B cell (primary cell): ENCODE results near the gene RPL13. TPM values are rescaled to one million over a fixed set of nuclear protein-coding genes. Genes with fewer than 3 reads are reported as not detected.
A peak's percentile ranks its signal among the peaks of the same experiment; 100 is the strongest.

Experiments
- ATAC-seq: fragments of 200-7000 bp; cut with Tn5 transposase; one replicate; pipeline ENCODE4 v1.10.0; 2021; ENCODE audit warnings: low read depth, mild to moderate bottlenecking, moderate number of reproducible peaks, moderate library complexity
- CTCF ChIA-PET: fragments of 350-600 bp; sonication (Branson Sonifier 250); formaldehyde crosslinking; loops from one replicate; lab custom pipeline; 2021; ENCODE audit warnings: antibody characterized with exemption, inconsistent platforms; lab: Charles Lee
- POLR2A ChIA-PET: fragments of 350-600 bp; sonication (Branson Sonifier 250); formaldehyde crosslinking; loops from one replicate; lab custom pipeline; 2021; ENCODE audit warnings: antibody characterized with exemption; lab: Charles Lee
- DNase-seq: peaks from one replicate; pipeline ENCODE4 v3.0.0; 2013
- H2AFZ ChIP-seq: 2 replicates; pipeline ENCODE4 v1.6.1; 2012; ENCODE audit warnings: mild to moderate bottlenecking, low read depth, low read length; ENCODE audit not compliant: insufficient read depth, poor library complexity, severe bottlenecking
- H3K27ac ChIP-seq, 2 donors: 1 replicate in 1 of 2; 2 replicates in 1 of 2; pipeline ENCODE4 v1.5.1; 2012 to 2013; ENCODE audit warnings: low read length in 2 of 2, mild to moderate bottlenecking in 2 of 2, moderate library complexity in 1 of 2
- H3K27me3 ChIP-seq, 4 experiments: fragments of 200-600 bp in 1 of 4; sonication (generic) in 1 of 4; replicated peaks in 1 of 4; 1 replicate in 2 of 4; 2 replicates in 2 of 4; pipeline versions ENCODE4 v1.6.1 to v1.7.0; 2013 to 2016; ENCODE audit warnings: low read length in 3 of 4, mild to moderate bottlenecking in 2 of 4, mixed read lengths in 1 of 4, moderate library complexity in 1 of 4; ENCODE audit not compliant: insufficient read depth in 4 of 4, control insufficient read depth in 3 of 4; ENCODE audit errors: control extremely low read depth in 1 of 4
- H3K36me3 ChIP-seq, 2 experiments: replicated peaks in 1 of 2; 1 replicate in 1 of 2; 2 replicates in 1 of 2; pipeline versions ENCODE4 v1.6.1 to v1.7.1; 2013; ENCODE audit warnings: low read length in 1 of 2; ENCODE audit not compliant: insufficient read depth in 2 of 2, control insufficient read depth in 1 of 2; ENCODE audit errors: control extremely low read depth in 1 of 2, extremely low read depth in 1 of 2
- H3K4me1 ChIP-seq, 2 donors: fragments of 200-600 bp in 1 of 2; sonication (generic) in 1 of 2; 1 replicate in 1 of 2; 2 replicates in 1 of 2; pipeline versions ENCODE4 v1.5.1 to v1.6.1; 2013 to 2017; ENCODE audit warnings: low read length in 2 of 2; ENCODE audit not compliant: control insufficient read depth in 2 of 2, insufficient read depth in 2 of 2
- H3K4me2 ChIP-seq: replicated peaks from 2 replicates; pipeline ENCODE3; 2012; ENCODE audit warnings: mild to moderate bottlenecking, low read depth, low read length; ENCODE audit not compliant: poor library complexity, severe bottlenecking
- H3K4me3 ChIP-seq, 5 experiments: fragments of 200-600 bp in 1 of 5; sonication (generic) in 1 of 5; 1 replicate in 3 of 5; 2 replicates in 2 of 5; pipeline versions ENCODE4 v1.5.1 to v1.7.0; 2011 to 2016; ENCODE audit warnings: low read length in 4 of 5, mild to moderate bottlenecking in 4 of 5, low read depth in 2 of 5, control low read depth in 1 of 5, moderate library complexity in 1 of 5; ENCODE audit not compliant: insufficient read depth in 1 of 5; ENCODE audit errors: control extremely low read depth in 1 of 5, extremely low read depth in 1 of 5
- H3K79me2 ChIP-seq: fragments of 200-600 bp; sonication (generic); one replicate; pipeline ENCODE4 v1.6.0; 2016; ENCODE audit warnings: low read length; ENCODE audit not compliant: control insufficient read depth, insufficient read depth
- H3K9ac ChIP-seq: fragments of 200-600 bp; sonication (generic); 2 replicates; pipeline ENCODE4 v1.6.1; 2017; ENCODE audit warnings: mild to moderate bottlenecking, low read length, moderate library complexity
- H3K9me3 ChIP-seq, 3 donors: one replicate each; pipeline versions ENCODE4 v1.6.1 to v1.7.1; 2013; ENCODE audit warnings: low read length in 2 of 3; ENCODE audit not compliant: control insufficient read depth in 2 of 3, insufficient read depth in 1 of 3; ENCODE audit errors: control extremely low read depth in 1 of 3
- H4K20me1 ChIP-seq: 2 replicates; pipeline ENCODE4 v1.6.0; 2012; ENCODE audit warnings: mild to moderate bottlenecking, low read length; ENCODE audit not compliant: insufficient read depth, control insufficient read depth, poor library complexity, severe bottlenecking
- H3K27ac Mint-ChIP-seq: one replicate; pipeline ENCODE4 v1.8.0; 2021; ENCODE audit warnings: mixed read lengths
- H3K27me3 Mint-ChIP-seq: one replicate; pipeline ENCODE4 v1.8.0; 2021; ENCODE audit warnings: mixed read lengths
- H3K4me1 Mint-ChIP-seq: one replicate; pipeline ENCODE4 v1.8.0; 2021; ENCODE audit warnings: mixed read lengths
- H3K4me3 Mint-ChIP-seq: one replicate; pipeline ENCODE4 v1.8.0; 2021; ENCODE audit warnings: mixed read lengths
- H3K9me3 Mint-ChIP-seq: one replicate; pipeline ENCODE4 v1.8.0; 2022; ENCODE audit warnings: mixed read lengths; ENCODE audit not compliant: insufficient read depth
- EZH2 ChIP-seq: IDR thresholded peaks from 2 replicates; pipeline ENCODE4 v1.6.1; 2012; ENCODE audit warnings: borderline replicate concordance, low read depth, mild to moderate bottlenecking, moderate library complexity, low read length; ENCODE audit not compliant: insufficient read depth, poor library complexity, severe bottlenecking
- WGBS: methylation state at CpG from one replicate; pipeline ENCODE4 v1.1.5; 2013; ENCODE audit warnings: missing lambda C conversion rate; ENCODE audit not compliant: insufficient coverage; 5-methylcytosine and 5-hydroxymethylcytosine counted together
- intact Hi-C: fragments of 100-400 bp; cut with micrococcal nuclease; formaldehyde crosslinking; loops from one replicate; pipeline ENCODE4 v1.10.0; 2022
- polyA plus RNA-seq: library from polyadenylated mRNA; depleted of rRNA; stranded (reverse); fragments of >200 nt; gene quantifications from 2 replicates; pipeline ENCODE4 v1.2.3, GENCODE V29; 2012
- total RNA-seq, 2 donors: library from RNA; stranded (reverse); fragments of 120-200 nt in 1 of 2; gene quantifications; 1 replicate in 1 of 2; 2 replicates in 1 of 2; pipeline versions ENCODE4 v1.2.3 to v1.2.4, GENCODE V29; 2013 to 2022
- TF ChIP-seq, protein P1 (sequence below): fragments of 200-600 bp; IDR thresholded peaks from one replicate; pipeline ENCODE4 v1.8.0; 2022; ENCODE audit warnings: antibody characterized with exemption, mild to moderate bottlenecking

The RPL13 gene
- total and polyA plus RNA-seq, 2 donors (not counting 1 experiment from before 2014, with no cell fraction given), result 3,184 to 11,676 TPM

- peaks cover under 1 to 25% of the 10 kb centered on the region in 2 experiments for H3K36me3 ChIP-seq
- H3K9ac ChIP-seq, result no peak overlapping the region
- peak; percentile 79 for DNase-seq
- H3K4me1 ChIP-seq, result peaks cover 14 to 16% of the 10 kb centered on the region in 2 donors
- H2AFZ ChIP-seq, result no peak overlapping the region
- H3K4me1 Mint-ChIP-seq, result peaks cover 14% of the 10 kb centered on the region
- H3K79me2 ChIP-seq, result peaks cover 28% of the 10 kb centered on the region
- peaks cover 16% of the 10 kb centered on the region for H4K20me1 ChIP-seq
- 66% methylated on average over 34 of the region's 34 CpGs for WGBS
- H3K27me3 Mint-ChIP-seq, result no peaks in the 10 kb centered on the region
- no peak overlapping the region for H3K4me3 ChIP-seq
- intact Hi-C loops, result no loop called here
- ATAC-seq, result peak; percentile 34
- H3K4me3 Mint-ChIP-seq, result peak overlapping the region; percentile 73
- no peaks in the 10 kb centered on the region for H3K9me3 ChIP-seq
- no peak overlapping the region for H3K27ac ChIP-seq
- ChIA-PET POLR2A (no interaction called here), CTCF (interaction anchor here (0.8 to 2.7 kb wide), 16 partner anchors 8 to 814 kb away, joined by 3 to 15 read pairs (median 4); partner anchors contain the start of genes SPG7 and ZNF778)
- no peak overlapping the region for H3K4me2 ChIP-seq
- no peaks in the 10 kb centered on the region for H3K27me3 ChIP-seq
- TF ChIP-seq, protein P1, sequence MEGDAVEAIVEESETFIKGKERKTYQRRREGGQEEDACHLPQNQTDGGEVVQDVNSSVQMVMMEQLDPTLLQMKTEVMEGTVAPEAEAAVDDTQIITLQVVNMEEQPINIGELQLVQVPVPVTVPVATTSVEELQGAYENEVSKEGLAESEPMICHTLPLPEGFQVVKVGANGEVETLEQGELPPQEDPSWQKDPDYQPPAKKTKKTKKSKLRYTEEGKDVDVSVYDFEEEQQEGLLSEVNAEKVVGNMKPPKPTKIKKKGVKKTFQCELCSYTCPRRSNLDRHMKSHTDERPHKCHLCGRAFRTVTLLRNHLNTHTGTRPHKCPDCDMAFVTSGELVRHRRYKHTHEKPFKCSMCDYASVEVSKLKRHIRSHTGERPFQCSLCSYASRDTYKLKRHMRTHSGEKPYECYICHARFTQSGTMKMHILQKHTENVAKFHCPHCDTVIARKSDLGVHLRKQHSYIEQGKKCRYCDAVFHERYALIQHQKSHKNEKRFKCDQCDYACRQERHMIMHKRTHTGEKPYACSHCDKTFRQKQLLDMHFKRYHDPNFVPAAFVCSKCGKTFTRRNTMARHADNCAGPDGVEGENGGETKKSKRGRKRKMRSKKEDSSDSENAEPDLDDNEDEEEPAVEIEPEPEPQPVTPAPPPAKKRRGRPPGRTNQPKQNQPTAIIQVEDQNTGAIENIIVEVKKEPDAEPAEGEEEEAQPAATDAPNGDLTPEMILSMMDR, result peak; percentile 79
- no peak for TF ChIP-seq EZH2
- peak overlapping the region; percentile 69 for H3K27ac Mint-ChIP-seq
- no peaks in the 10 kb centered on the region for H3K9me3 Mint-ChIP-seq
These were observed 3.5 kb upstream of the RPL13 start for GRCh38 chr16:89556750-89557689.
